NCI-H524 treated with DMSO at 0.1 percent for 48 hours (cell line): ENCODE data around the gene NTM.
A peak's percentile ranks its signal among the peaks of the same experiment; 100 is the strongest.

Experiments used
- DNase-seq: peaks from one replicate; lab custom pipeline; 2025; lab: John Stamatoyannopoulos, UW

The NTM gene

DNA sequence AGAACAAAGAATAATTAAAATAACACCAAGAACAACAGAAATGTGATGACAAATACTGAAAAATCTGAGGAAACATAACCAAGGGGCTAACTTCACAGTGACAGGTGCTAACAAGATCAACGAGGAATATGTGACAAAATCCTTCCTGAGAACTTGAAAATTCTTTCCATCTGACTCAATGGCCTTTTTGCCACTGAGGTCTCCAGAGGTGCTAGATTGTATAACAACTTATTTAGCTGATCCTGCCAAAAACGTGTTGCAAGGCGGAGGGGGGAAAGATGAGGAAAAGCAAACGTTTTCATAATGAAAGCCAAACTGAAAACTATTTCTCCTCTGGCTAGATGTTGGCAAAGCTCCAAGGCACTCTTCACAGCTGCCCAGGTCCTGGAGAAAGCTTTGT is 364.5 kb downstream of the NTM start:
- no peak for DNase-seq

- DNase-seq, result no peak
Measured at GRCh38 chr11:131737357-131737756, 366.9 kb downstream of the NTM start.

DNA sequence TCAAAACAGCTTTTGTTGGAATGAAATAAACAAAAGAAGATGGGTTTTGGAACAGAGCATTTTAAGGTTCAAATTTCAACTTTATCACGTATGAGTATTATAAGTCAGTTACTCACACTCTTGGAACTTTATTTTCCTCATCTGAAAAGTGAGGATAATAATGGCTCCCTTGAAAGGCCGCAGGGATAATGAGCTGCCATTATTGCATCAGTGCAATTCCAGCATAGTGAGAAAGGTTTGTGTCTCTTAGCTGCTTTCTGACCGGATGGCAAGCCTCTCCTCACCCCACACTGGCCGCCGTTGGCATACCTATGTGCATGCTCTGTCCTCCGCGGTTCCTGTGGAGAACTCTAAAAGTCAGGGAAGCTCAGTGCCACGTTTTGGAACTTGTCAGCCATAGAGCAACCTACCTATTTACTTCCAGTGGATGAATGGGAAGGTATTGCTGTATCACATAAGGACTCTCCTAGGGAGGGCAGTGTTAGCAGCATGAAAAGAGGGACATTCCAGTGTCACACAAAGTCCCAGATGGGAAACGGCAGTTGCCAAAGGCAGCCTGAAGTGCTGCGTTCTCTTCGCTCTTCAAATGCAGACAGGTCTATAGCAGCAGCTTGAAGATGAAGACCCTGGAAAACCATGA is 368.9 kb downstream of the NTM start:
- no peak for DNase-seq

GRCh38 chr11:131744847-131745246 is 374.4 kb downstream of the NTM start:
- no peak for DNase-seq

GRCh38 chr11:131745405-131745804 is 375.0 kb downstream of the NTM start:
- no peak for DNase-seq

- no peak for DNase-seq
Measured at GRCh38 chr11:131746201-131746600, 375.8 kb downstream of the NTM start.

DNA sequence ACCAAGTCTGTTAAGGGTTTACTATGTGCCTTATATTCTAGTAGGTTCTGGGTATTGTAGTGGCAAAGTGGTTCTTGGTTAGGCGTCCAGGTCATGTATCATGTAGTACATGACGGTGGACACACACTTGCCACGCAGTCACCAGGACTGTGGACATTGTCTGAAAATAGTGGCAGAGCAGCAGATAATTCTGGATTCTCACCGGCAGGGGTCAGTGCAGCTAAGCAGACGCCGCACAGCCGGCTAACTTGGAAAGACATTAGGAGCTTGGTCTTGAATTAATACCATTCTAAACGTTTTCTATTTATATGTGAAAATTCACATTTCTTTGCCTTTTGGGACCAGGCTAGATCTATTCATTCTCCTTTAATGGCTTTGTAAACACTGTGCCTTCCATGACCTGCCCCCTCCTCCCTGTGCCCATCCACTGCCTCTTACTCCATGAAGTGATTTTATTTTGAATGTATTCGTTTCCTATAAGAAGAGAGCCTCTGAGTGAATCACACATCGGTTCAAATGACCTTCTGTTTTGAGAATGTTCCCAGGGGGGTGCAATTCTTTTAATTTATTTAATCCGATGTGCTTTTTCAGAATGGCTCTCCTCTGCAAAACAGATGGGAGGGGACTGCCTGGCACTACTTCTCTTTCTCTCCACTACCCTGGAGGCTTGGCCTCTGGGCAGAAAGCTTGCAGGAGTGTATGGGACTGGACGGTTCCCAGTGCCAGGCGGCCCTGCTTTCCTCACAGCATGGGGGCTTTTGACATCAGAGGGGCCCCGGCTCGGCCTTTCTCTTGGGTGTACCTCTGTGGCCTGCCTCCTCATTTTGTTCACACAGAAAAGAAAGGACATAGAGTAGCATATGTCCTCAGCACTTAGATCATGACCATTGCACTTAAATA is 378.0 kb downstream of the NTM start:
- DNase-seq, result peak; percentile 5

GRCh38 chr11:131749101-131749500 is 378.7 kb downstream of the NTM start:
- no peak for DNase-seq

GRCh38 chr11:131750152-131750551 is 379.7 kb downstream of the NTM start:
- no peak for DNase-seq

- no peak for DNase-seq
Measured at GRCh38 chr11:131750692-131751091, 380.3 kb downstream of the NTM start.

GRCh38 chr11:131754671-131755070 is 384.3 kb downstream of the NTM start:
- no peak for DNase-seq

GRCh38 chr11:131756479-131757110 is 386.2 kb downstream of the NTM start:
- no peak for DNase-seq

GRCh38 chr11:131758726-131759125 is 388.3 kb downstream of the NTM start:
- DNase-seq, result no peak

GRCh38 chr11:131759140-131759539 is 388.7 kb downstream of the NTM start:
- no peak for DNase-seq

- DNase-seq, result no peak
Measured at GRCh38 chr11:131760091-131761061, 390.0 kb downstream of the NTM start.

DNA sequence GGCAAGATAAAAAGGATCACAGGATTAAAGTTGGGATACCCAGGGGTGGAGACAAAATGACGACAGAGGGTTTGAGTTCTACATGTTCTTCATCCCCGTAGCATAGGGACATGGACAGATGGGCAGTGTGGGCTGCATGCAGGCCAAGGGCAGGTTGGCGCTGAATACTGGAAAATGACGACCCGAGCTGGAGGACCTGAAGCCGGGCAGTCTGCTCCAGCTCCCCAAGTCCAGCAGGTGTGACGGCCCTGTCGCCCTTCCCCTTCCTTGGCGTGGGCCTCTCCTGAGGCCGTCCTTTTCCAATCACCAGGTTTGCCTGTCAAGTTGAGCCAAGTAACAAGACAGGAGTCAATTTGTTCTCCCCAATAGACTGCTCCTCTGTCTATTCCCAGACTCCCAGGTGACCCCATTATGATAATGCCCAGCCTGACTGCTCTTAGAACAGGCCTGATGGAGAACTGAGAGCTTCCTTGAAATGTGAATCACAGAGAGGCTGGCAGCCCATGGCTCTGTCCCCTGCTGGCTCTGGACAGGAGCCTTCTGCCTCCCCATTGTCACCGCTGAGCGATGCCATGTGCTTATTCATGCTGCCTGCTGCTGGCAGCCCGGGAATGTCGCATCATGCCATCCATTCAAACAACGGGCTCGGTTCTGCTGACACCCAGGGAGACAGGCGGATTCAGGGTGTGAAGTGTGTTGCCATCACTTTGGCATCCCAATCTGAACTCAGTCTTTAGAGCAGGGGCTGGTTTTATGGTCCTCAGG is 392.1 kb downstream of the NTM start:
- DNase-seq, result no peak

- no peak for DNase-seq
Measured at GRCh38 chr11:131763193-131763890, 392.9 kb downstream of the NTM start.

DNA sequence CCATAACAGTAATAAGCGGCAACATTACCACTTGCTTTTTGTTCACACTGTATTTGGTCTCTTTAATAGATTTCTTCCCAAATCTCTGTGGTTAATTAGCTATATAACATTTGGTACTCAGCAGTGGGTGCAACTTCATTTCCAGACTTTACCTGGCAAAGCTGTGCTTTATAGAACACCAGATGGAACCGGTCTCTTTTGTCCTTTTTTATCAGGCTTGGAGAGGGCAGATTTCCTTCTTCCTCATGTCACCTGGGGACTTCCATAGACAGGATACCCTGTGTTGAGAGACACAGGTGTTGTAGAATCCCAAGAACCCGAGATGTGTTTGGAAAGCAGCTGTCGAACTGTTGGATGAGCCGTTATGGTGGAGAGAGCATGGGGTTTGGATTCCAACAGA is 393.7 kb downstream of the NTM start:
- DNase-seq, result no peak

- DNase-seq, result no peak
Measured at GRCh38 chr11:131764649-131765048, 394.2 kb downstream of the NTM start.

DNA sequence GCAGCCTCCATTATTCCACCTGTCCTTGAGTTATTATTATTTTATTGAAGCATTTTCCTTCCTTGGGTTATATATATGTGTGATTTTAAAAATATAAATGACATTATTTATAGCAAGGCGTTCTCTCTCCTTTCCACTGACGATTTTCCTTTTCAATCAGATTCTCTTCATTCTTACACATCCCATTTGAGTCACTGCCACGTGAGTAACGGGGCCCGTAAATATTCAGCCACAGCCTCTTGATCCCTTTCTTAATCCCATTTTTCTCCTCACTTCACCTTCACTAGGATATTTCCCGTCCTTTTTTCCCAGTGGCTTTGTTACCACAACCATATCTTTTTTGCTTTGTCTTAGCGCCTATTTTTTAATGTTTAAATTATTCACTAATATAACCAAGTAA is 396.2 kb downstream of the NTM start:
- DNase-seq, result no peak
